GM12872 (cell line): ENCODE data around the gene GPR78.

Experiments
- TF ChIP-seq, protein P1 (sequence below): IDR thresholded peaks from 3 replicates; pipeline ENCODE4 v1.5.1; 2011; ENCODE audit warnings: low read depth, mild to moderate bottlenecking, low read length, moderate library complexity; ENCODE audit not compliant: insufficient read depth

GPR78 gene

DNA sequence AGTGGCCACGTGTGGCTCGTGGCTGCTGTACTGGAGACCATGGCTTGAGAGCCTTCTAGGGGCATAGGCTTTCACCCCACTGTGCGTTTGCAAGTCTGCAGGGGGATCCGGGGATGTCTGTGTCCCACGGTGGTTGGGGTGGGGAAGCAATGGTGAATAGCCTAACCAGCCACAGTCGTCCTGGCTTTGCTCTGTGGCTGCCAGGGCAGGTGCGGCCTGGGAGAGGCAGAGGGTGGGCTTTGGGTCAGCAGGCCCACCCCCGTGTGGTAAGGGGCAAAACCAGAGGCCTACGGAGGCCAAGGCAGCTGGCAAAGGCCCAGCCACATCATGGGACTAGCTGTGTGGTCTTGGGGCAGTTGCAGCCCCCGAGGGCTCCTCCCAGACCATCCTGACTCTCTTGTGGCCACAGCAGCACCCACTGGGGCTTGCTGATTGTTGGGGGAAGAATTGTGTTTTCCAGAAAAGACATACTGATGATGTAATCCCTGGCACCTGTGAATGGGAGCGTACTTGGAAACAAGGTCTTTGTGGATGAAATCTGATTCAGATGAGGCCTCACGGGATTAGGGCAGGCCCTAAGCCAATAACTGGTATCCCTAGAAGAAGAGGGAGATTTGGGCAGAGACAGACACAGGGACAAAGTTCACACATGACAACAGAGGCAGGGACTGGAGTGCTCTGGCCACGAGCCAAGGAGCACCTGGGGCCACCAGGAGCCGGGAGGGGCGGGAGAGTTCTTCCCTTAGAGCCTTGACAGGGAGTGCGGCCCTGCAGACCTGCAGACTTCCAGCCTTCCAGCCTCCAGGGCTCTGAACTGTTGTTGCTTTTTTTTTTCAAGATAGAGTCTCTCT, 15.3 kb downstream of the GPR78 start:
- TF ChIP-seq, protein P1, sequence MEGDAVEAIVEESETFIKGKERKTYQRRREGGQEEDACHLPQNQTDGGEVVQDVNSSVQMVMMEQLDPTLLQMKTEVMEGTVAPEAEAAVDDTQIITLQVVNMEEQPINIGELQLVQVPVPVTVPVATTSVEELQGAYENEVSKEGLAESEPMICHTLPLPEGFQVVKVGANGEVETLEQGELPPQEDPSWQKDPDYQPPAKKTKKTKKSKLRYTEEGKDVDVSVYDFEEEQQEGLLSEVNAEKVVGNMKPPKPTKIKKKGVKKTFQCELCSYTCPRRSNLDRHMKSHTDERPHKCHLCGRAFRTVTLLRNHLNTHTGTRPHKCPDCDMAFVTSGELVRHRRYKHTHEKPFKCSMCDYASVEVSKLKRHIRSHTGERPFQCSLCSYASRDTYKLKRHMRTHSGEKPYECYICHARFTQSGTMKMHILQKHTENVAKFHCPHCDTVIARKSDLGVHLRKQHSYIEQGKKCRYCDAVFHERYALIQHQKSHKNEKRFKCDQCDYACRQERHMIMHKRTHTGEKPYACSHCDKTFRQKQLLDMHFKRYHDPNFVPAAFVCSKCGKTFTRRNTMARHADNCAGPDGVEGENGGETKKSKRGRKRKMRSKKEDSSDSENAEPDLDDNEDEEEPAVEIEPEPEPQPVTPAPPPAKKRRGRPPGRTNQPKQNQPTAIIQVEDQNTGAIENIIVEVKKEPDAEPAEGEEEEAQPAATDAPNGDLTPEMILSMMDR: no peak

DNA sequence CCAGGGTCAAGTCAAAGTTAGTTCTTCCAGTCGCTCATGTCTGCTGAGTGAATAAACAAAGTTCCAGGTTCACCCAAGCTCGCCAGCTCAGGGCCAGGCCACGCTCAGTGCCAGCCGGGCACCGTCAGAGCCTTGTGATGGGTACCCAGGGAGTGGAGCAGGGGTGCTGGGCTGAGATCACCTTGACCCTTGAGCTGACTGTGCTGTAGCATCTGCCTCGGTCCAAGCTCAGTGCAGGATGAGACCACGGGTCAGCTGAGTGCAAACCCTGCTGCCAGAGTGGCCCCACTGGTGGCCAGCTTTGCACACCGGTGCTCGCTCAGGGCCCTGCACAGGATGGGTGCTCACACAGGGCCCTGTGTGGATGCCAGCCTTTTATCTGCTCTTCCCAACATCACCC, 16.7 kb downstream of the GPR78 start:
- TF ChIP-seq, protein P1: no peak

DNA sequence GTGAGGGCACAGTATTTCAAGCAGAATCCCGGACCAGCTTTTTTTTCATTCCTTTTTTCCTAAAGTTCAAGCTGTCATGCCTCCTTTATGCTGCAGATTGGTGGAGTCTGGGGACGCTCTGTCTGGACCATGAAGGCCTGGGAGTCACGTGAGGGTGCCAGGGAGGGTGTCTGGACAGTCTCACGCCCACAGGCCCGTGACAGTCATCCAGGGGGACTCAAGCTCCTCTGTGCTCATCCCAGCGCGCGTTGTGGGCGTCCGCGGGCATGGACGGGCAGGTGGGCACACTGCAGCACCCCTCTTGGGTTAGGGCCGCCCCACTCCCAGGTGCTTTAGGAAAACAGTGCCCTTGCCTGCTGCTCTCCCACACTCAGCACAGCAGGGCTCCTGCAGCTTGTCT, 17.1 kb downstream of the GPR78 start:
- TF ChIP-seq, protein P1: no peak

DNA sequence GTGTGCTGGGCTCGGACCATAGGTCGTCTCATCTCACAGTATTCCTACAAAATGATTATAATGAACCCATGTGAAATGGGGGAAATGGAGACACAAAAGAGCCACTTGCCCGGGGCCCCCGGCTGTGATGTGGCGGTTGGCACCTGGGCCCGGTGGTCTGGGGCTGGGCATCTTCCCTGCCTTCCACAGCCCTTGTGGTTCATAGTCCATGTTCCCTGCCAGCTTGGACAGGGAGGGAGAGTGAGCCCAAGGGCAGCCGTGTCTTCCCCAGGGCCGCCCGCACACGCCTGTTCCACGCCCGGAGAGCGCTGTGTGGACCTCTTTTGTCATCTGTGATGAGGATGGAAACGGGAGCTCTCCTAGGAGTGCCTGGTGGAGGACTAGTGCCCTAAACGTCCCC, 17.6 kb downstream of the GPR78 start:
- TF ChIP-seq, protein P1: no peak

DNA sequence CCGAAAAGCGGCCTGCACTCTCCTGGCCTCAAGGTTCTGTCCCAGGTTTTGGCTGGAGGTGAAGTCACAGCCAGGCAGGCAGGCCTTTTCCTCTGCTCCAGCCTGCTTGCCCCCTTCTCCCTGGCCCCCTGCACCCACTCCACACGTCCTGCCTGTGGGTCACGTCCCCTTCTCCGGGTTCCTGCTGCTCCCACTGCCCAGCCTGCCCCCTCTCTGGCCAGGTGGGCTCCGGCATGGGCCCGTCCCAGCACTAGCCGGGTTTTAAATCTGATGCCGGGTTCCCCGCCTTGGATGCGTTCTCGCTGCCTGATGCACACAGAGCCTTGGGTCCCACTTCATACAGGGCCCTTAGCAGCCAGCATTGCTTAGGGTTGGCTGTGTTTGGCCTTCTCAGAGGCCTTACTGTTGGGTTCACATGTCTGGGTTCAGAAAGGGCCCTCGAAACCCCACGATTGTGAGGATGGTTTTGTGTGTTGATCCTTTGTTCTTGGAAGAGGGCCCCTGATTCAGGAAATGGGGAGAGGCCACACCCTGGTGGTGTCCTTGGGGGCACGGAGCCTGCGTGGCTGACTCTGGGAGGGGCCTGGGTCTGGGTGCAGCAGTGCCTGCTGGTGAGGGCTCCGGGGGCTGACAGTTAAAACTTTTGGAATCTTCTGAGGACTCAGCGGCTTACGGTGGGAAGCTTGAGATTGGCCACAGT, 18.3 kb downstream of the GPR78 start:
- TF ChIP-seq, protein P1: no peak

DNA sequence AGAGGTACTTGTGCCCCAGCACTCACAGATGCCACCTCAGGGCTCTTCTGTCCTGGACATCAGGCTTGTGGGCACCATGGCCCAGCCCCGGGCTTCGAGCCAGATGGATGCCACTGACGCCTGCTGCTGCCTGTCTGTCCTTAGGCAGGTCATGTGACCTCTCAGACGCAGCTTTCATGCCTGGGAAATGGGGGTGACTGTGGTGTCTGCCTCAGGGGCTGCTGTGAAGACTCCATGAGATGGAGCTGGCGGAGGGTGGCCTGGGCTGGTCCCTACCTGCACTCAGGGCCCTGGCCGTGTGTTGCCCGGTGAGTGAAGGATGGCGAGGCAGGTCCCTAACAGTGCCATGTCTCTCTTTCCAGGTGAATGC, 18.9 kb downstream of the GPR78 start:
- TF ChIP-seq, protein P1: no peak

DNA sequence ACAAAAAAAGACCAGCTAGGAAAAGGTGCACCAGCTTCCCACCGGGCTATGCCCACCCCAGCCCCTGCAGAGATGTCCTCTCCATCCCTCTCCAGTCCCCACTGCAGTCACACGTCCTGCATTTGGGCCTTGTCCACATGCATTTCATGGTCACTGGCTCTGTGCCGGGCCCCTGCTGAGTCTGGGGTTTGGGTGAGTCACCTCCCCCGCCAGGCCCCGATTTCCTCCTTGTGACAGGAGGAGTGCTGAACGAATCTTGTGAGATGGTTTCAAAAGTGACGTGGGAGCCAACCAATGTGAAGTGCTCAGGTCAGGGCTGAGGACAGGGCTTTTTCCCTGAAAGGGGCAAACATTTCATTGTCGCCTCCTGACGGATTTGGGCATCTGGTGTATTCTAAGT, 19.5 kb downstream of the GPR78 start:
- TF ChIP-seq, protein P1: no peak
